Measurements from ENCODE around the gene MGLL.

GRCh38 chr3:127771746-127772145 lies 50.6 kb downstream of the MGLL start:
- TF ChIP-seq CTCF (IDR thresholded peaks at IDR 0.05; ENCODE audit: low read depth, low read length, missing input control) (no peak), ZBTB33 (IDR thresholded peaks at IDR 0.05) (no peak), TAF1 (conservative IDR thresholded peaks at IDR 0.05) (no peak), YY1 (IDR thresholded peaks at IDR 0.05) (no peak), SP1 (IDR thresholded peaks at IDR 0.05) (no peak), GABPA (IDR thresholded peaks at IDR 0.05 in 1 of 2, conservative IDR thresholded peaks at IDR 0.05 in 1 of 2) (no peak)
